ENCODE data around the gene PCDHGA4. TPM values are rescaled to one million over a fixed set of nuclear protein-coding genes. Genes with fewer than 3 reads are reported as not detected.
A peak's percentile ranks its signal among the peaks of the same experiment; 100 is the strongest.
"Not testable (repeated sequence)": the region's sequence is repeated elsewhere in the genome, so short reads cannot be mapped to it uniquely, and the experiment has no call there.

The PCDHGA4 gene
- total RNA-seq, 1 donor from 2014 or later: 10.6 TPM

DNA sequence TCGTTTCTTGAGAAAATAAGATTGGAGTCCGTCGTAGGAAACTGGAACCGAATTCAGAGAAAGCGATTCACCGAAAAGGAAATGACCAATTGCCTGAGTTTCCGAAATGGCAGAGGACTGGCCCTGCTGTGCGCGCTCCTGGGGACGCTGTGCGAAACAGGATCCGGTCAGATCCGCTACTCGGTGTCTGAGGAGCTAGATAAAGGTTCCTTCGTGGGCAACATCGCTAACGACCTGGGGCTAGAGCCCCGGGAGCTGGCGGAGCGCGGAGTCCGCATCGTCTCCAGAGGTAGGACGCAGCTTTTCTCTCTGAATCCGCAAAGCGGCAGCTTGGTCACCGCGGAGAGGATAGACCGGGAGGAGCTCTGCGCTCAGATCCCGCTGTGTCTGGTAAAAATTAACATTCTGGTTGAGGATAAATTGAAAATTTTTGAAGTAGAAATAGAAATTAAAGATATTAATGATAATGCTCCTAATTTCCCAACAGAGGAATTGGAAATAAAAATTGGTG is 10.8 kb upstream of the PCDHGA4 start:
- intact Hi-C loops (cut with DNase I): no loop called here
- no peak for ATAC-seq

DNA sequence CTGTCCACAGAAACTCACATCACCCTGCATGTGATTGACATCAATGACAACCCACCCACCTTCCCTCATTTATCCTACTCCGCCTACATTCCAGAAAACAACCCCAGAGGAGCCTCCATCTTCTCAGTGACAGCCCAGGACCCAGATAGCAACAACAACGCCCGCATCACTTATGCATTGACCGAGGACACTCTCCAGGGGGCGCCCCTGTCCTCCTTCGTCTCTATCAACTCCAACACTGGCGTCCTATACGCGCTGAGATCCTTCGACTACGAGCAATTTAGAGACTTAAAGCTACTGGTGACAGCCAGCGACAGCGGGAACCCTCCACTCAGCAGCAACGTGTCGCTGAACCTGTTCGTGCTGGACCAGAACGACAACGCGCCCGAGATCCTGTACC is 9.5 kb upstream of the PCDHGA4 start:
- ATAC-seq (no peak), DNase-seq (ENCODE audit: low spot score) (no peak)
- intact Hi-C loops (cut with DNase I): no loop called here

More for the DNA sequence above, 10.8 kb upstream of the PCDHGA4 start:
- DNase-seq (ENCODE audit: low spot score): no peak

DNA sequence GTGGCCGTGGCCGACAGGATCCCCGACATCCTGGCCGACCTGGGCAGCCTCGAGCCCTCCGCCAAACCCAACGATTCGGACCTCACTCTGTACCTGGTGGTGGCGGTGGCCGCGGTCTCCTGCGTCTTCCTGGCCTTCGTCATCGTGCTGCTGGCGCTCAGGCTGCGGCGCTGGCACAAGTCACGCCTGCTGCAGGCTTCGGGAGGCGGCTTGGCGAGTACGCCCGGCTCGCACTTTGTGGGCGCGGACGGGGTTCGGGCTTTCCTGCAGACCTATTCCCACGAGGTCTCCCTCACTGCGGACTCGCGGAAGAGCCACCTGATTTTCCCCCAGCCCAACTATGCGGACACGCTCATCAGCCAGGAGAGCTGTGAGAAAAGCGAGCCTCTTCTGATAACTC is 8.8 kb upstream of the PCDHGA4 start:
- intact Hi-C loops (cut with DNase I); DNase-seq (ENCODE audit: low spot score); ATAC-seq: not testable (repeated sequence)

DNA sequence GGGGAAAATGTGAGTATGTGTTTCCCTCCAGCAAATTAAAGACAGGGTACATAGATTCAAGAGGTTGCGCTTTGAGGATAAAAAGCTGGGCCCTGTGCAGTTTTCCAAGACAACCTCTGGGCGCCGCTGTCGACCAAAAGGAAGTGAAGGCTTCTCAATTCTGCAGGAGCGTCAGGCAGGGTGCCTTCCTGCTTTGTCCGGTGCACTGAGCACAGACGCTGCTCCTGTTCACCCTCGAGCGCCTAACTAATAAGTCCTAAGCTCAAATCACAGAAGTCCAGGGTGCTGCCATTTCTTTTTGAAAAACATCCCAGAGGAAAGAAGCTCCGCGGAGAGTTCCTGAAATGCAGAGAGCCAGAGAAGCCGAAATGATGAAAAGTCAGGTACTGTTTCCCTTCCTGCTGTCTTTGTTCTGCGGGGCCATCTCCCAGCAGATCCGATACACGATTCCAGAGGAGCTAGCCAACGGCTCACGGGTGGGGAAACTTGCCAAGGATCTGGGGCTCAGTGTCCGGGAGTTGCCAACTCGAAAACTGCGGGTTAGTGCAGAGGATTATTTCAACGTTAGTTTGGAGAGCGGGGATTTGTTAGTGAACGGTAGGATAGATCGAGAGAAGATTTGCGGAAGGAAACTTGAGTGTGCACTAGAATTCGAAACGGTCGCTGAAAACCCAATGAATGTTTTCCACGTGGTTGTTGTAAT is 4.8 kb upstream of the PCDHGA4 start, which contains the start of gene PCDHGB1:
PCDHGB1 (plus strand) TSS at position 183 of the 703 bp plus-strand sequence; CDS start at position 345, 162 bp downstream.
- no peak for DNase-seq (ENCODE audit: low spot score)

DNA sequence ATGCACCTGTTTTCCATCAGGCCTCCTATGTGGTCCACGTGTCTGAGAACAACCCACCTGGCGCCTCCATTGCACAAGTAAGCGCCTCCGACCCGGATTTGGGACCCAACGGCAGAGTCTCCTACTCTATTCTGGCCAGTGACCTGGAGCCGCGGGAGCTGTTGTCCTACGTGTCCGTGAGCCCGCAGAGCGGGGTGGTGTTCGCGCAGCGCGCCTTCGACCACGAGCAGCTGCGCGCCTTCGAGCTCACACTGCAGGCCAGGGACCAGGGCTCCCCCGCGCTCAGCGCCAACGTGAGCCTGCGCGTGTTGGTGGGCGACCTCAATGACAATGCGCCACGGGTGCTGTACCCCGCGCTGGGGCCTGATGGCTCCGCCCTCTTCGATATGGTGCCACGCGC is 3.2 kb upstream of the PCDHGA4 start:
- ATAC-seq: no peak
- DNase-seq (ENCODE audit: low spot score): no peak
- intact Hi-C loops (cut with DNase I): no loop called here

More for the DNA sequence above, 4.8 kb upstream of the PCDHGA4 start, which contains the start of gene PCDHGB1:
- intact Hi-C loops (cut with DNase I): no loop called here
- ATAC-seq: no peak

DNA sequence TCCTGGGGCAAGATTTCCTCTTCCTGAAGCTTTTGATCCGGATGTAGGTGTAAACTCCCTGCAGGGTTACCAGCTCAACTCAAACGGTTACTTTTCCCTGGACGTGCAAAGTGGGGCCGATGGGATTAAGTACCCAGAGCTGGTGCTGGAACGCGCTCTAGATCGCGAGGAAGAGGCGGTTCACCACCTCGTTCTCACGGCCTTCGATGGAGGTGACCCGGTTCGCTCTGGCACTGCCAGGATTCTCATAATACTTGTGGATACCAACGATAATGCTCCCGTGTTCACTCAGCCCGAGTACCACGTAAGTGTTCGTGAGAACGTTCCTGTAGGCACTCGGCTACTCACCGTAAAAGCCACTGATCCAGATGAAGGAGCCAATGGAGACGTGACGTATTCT is 820 bp downstream of the PCDHGA4 start:
- intact Hi-C loops (cut with DNase I): no loop called here
- DNase-seq (ENCODE audit: low spot score) (no peak), ATAC-seq (no peak)

DNA sequence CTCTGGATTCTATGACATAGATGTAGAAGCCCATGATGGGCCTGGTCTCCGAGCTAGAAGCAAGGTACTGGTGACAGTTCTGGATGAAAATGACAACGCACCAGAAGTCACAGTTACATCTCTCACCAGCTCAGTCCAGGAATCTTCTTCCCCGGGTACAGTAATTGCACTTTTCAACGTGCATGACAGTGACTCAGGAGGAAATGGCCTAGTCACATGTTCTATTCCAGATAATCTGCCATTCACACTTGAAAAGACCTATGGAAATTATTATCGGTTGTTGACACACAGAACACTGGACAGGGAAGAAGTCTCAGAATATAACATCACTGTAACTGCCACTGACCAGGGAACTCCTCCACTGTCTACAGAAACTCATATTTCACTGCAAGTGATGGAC is 1.3 kb downstream of the PCDHGA4 start:
- DNase-seq (ENCODE audit: low spot score) (no peak), ATAC-seq (no peak)
- intact Hi-C loops (cut with DNase I): no loop called here

DNA sequence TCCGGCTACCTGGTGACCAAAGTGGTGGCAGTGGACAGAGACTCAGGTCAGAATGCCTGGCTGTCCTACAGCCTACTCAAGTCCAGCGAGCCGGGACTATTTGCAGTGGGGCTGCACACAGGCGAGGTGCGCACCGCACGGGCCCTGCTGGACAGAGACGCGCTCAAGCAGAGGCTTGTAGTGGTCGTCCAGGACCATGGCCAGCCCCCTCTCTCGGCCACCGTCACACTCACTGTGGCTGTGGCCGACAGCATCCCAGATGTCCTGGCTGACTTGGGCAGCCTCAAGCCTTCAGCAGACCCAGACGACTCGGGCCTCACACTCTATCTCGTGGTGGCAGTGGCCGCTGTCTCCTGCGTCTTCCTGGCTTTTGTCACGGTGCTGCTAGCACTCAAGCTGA is 2.1 kb downstream of the PCDHGA4 start:
- ATAC-seq: no peak
- DNase-seq (ENCODE audit: low spot score): no peak
- intact Hi-C loops (cut with DNase I): no loop called here

DNA sequence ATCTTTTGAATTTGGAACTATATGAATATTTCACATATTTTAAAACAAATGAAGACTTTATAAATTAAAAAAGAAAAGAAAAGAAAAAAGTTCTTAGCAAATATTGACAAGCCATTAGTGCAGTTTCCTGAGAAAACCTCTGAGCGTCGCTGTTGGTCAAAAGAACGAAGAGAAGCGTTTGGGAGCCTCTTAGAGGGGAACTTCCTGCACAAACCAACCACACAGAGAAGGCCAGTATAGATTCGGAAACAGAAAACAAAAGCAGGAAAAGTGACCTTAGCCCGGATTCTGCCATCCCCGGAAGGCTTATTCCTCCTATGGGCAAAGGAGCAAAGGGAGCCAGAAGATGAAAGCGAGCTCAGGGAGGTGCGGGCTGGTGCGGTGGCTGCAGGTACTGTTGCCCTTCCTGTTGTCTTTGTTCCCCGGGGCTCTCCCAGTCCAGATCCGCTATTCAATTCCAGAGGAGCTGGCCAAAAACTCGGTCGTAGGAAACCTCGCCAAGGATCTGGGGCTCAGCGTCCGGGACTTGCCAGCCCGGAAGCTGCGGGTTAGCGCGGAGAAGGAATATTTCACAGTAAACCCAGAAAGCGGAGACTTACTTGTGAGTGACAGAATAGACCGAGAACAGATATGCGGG is 5.1 kb downstream of the PCDHGA4 start, which contains the start of gene PCDHGB2:
PCDHGB2 (plus strand) TSS at position 205 of the 637 bp plus-strand sequence; CDS start at position 347, 142 bp downstream.
- intact Hi-C loops (cut with DNase I): no loop called here
- DNase-seq (ENCODE audit: low spot score): no peak
- no peak for ATAC-seq

DNA sequence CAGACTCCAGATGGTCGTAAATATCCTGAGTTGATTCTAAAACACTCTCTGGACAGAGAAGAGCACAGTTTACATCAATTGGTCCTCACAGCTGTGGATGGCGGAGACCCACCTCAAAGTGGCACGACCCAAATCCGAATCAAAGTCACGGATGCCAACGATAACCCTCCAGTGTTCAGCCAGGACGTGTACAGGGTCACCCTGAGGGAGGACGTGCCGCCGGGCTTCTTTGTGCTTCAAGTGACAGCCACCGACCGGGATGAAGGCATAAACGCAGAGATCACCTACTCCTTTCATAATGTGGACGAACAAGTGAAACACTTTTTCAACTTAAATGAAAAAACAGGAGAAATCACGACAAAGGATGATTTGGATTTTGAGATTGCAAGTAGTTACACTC is 5.9 kb downstream of the PCDHGA4 start:
- DNase-seq (ENCODE audit: low spot score) (no peak), ATAC-seq (no peak)
- intact Hi-C loops (cut with DNase I): no loop called here

DNA sequence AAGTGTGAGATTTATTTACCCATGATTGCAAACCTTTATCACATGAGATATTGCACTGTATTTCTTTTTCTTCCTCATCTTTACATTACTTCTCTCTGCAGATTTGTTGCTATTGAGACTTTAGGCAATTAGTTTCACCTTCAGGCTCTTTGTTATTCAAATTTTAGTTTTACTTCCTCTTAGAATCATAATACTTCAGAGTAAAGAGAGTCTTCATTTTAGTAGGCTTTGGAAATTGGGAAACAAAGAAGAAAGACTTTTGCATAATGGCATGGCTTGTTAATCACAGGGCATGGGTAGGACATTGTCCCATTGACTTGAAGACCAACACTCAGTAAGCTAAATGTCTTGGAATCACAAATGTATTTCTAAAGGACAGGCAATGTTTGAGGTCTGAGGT is 7.9 kb downstream of the PCDHGA4 start:
- ATAC-seq (no peak), DNase-seq (ENCODE audit: low spot score) (no peak)
- intact Hi-C loops (cut with DNase I): no loop called here

DNA sequence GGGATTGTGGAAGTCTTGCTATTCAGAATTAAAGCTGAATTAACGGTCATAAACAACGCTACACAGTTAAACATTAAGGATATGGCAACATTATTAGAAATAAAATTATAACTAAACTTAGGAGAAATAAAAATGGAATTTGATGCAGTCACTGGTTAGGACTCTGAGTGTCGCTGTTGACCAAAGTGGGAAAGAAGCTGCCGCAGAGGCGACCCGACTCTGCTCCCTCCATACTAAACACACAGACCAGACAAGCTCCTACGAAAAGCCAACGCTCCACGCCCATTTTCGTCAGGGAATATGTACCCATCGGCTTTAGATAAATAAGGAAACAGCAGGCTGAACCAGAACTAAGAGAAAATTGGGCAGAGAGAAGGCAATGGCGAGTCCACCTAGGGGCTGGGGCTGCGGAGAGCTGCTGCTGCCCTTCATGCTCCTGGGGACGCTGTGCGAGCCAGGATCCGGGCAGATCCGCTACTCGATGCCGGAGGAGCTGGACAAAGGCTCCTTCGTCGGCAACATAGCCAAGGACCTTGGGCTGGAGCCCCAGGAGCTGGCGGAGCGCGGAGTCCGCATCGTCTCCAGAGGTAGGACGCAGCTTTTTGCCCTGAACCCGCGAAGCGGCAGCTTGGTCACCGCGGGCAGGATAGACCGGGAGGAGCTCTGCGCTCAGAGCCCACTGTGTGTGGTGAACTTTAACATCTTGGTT is 9.3 kb downstream of the PCDHGA4 start, which contains the start of gene PCDHGA5:
PCDHGA5 (plus strand) TSS at position 211 of the 709 bp plus-strand sequence; CDS start at position 380, 169 bp downstream.
- intact Hi-C loops (cut with DNase I): no loop called here
- no peak for ATAC-seq
- no peak for DNase-seq (ENCODE audit: low spot score)

DNA sequence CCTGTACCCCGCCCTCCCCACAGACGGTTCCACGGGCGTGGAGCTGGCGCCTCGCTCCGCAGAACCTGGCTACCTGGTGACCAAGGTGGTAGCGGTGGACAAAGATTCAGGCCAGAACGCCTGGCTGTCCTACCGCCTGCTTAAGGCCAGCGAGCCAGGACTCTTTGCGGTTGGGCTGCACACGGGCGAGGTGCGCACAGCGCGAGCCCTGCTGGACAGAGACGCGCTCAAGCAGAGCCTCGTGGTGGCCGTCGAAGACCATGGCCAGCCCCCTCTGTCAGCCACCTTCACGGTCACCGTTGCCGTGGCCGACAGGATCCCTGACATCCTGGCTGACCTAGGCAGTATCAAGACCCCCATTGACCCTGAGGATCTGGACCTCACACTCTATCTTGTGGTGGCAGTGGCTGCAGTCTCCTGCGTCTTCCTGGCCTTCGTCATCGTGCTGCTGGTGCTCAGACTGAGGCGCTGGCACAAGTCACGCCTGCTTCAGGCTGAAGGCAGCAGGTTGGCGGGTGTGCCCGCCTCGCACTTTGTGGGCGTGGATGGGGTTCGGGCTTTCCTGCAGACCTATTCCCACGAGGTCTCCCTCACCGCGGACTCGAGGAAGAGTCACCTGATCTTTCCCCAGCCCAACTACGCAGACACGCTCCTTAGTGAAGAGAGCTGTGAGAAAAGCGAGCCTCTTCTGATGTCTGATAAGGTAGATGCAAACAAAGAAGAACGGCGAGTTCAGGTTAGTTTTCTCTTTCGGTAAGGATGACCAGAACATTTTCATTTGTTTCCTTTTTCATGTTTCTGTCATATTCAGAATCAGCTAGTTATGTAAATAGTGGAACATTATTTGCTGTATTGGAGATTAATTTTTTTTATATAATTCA is 11.4 kb downstream of the PCDHGA4 start:
- ATAC-seq: no peak
- intact Hi-C loops (cut with DNase I): no loop called here
- no peak for DNase-seq (ENCODE audit: low spot score)

DNA sequence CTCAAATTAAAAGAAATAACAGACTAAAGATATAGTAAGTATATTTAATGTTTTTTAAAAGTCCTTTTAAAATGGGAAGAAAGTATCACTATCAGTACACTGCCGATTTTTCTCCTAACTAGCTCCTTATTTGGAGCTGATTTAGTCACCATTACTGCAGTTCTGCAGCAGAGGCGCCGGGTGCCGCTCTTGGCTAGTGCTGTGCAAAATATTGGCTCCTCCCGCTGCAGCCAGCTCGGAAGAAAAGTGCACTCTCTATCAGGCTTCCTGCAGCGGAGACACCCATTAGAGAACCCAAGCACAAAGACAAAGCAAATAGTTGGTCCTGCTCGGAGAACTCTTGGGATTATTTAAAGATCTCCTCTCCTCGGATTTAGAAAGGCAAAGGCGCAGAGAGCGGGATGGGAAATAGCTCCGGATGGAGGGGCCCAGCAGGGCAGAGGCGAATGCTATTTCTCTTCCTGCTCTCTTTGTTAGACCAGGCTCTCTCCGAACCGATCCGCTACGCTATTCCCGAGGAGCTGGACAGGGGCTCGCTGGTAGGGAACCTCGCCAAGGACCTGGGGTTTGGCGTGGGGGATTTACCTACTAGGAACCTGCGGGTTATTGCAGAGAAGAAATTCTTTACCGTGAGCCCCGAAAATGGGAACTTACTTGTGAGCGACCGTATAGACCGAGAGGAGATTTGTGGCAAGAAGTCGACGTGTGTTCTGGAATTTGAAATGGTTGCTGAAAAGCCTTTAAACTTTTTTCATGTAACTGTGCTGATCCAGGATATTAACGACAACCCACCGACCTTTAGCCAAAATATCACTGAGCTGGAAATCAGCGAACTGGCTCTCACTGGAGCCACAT is 15.4 kb downstream of the PCDHGA4 start, which contains the start of gene PCDHGB3:
PCDHGB3 (plus strand) TSS at position 249 of the 855 bp plus-strand sequence; CDS start at position 402, 153 bp downstream.
- ATAC-seq: peak; percentile 61
- no peak for DNase-seq (ENCODE audit: low spot score)
- intact Hi-C loops (cut with DNase I): no loop called here

DNA sequence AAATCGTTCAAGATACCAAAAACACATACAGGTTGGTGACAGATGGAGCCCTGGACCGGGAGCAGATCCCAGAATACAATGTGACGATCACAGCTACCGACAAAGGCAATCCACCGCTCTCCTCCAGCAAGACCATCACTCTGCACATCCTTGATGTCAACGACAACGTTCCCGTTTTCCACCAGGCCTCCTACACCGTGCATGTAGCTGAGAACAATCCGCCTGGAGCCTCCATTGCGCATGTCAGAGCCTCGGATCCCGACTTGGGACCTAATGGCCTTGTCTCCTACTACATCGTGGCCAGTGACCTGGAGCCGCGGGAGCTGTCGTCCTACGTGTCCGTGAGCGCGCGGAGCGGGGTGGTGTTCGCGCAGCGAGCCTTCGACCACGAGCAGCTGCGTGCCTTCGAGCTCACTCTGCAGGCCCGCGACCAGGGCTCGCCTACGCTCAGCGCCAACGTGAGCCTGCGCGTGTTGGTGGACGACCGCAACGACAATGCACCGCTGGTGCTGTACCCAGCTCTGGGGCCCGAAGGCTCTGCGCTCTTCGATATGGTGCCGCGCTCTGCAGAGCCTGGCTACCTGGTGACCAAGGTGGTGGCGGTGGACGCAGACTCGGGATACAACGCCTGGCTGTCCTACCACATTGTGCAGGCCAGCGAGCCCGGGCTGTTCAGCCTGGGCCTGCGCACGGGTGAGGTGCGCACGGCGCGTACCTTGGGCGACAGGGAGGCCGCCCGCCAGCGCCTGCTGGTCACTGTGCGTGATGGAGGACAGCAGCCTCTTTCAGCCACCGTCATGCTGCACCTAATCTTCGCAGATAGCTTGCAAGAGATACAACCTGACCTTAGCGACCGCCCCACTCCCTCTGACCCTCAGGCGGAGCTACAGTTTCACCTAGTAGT is 17.0 kb downstream of the PCDHGA4 start:
- intact Hi-C loops (cut with DNase I): no loop called here
- no peak for DNase-seq (ENCODE audit: low spot score)
- no peak for ATAC-seq

DNA sequence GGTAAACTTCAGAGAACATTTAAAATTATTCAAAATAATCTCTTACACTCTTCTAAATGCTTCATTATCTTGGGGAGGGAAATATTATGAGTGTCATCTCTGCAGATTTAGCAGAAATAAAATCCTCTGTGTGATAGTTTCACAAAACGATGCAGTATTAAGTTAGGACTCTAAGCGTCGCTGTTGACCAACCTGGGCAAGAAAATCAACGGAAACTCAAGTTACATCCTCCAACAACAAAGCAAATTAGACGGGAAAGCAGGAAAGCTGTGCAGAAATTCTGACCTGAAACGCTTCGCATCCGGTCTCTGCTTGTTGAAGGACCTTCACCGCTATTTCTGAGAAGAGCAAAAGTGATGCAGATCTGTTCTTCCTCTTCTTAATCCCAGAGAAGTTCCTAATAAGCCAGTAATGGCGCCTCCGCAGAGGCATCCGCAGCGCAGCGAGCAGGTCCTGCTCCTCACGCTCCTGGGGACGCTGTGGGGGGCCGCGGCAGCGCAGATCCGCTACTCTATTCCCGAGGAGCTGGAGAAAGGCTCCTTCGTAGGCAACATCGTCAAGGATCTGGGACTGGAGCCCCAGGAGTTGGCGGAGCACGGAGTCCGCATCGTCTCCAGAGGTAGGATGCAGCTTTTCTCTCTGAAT is 19.0 kb downstream of the PCDHGA4 start, which contains the start of gene PCDHGA6:
PCDHGA6 (plus strand) TSS at position 219 of the 645 bp plus-strand sequence; CDS start at position 412, 193 bp downstream.
- no peak for DNase-seq (ENCODE audit: low spot score)
- intact Hi-C loops (cut with DNase I): no loop called here
- no peak for ATAC-seq
